HUES48 (cell line): ENCODE results near the gene SUFU.
A peak's percentile ranks its signal among the peaks of the same experiment; 100 is the strongest.

Experiments used
- H3K27ac ChIP-seq: one replicate; pipeline ENCODE4 v1.7.0; 2013; ENCODE audit warnings: low read depth, low read length, inconsistent platforms
- H3K27me3 ChIP-seq: 2 replicates; pipeline ENCODE4 v1.6.1; 2013; ENCODE audit warnings: mild to moderate bottlenecking, low read length; ENCODE audit not compliant: control insufficient read depth, insufficient read depth
- H3K36me3 ChIP-seq: 2 replicates; pipeline ENCODE4 v1.6.1; 2013; ENCODE audit warnings: low read length; ENCODE audit not compliant: control insufficient read depth, insufficient read depth
- H3K4me1 ChIP-seq: 2 replicates; pipeline ENCODE4 v1.6.1; 2013; ENCODE audit warnings: mild to moderate bottlenecking, low read length; ENCODE audit not compliant: control insufficient read depth, insufficient read depth
- H3K4me3 ChIP-seq: 2 replicates; pipeline ENCODE4 v1.5.1; 2013; ENCODE audit warnings: mild to moderate bottlenecking, low read depth, low read length
- H3K9ac ChIP-seq: 2 replicates; pipeline ENCODE4 v1.6.1; 2013; ENCODE audit warnings: mild to moderate bottlenecking, low read depth, low read length, moderate library complexity
- H3K9me3 ChIP-seq: 2 replicates; pipeline ENCODE4 v1.6.1; 2013; ENCODE audit warnings: low read length; ENCODE audit not compliant: control insufficient read depth, insufficient read depth

The SUFU gene

DNA sequence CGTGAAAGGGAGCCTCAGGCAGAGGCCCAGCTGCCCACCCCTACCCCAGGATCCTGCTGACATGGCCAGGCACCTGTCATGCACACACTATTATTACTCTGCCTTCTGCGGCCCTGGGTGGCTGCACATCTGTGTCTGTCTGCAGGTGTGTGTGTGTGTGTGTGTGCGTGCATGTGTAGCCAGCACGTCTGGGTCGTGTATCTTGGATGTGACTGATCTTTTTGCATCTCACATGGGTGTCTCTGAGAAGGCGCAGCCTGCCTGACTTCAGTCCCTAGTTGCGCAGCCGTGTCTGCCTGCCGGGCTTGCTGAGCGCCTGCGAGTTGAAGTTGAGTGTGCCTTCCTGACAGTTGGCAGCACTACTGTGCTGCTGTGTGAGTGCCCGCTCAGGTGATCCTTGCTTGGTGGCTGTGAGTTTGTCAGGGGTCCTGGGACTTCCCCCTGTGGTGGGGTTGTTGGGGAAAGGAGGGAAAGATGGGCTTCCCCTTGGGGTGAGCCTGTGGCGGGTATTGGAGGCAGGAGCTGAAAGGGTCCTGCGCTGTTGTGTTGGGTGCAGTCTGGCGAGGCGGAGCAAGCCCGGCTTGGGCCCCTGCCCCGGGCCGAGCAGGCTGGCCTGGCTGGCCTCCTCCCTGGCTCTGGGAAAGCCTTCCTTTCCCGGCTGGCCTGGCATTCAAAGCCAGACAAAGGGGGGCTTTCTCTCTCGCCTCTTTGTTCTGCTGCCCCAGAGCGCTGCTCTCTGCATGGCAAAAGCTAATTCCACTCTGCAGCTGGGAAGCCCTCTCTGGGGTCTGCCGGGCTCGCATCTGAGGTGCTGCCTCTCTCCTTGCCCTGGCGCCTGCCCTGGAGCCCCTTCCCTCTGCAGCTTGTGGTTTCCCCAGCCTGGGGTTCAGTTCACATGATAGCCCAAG lies 145.4 kb downstream of the SUFU start:
- Histone ChIP-seq H3K36me3 (peaks cover 9% of the 10 kb centered on the region; the same call in 1 of the 2 replicates), H3K27ac (peak overlapping the region; percentile 88), H3K4me1 (peaks cover 45% of the 10 kb centered on the region), H3K9me3 (no peaks in the 10 kb centered on the region), H3K9ac (no peak overlapping the region), H3K4me3 (0 out of 2 replicates have a peak overlapping the region, but pooled peaks have one; percentile 13), H3K27me3 (no peaks in the 10 kb centered on the region)

DNA sequence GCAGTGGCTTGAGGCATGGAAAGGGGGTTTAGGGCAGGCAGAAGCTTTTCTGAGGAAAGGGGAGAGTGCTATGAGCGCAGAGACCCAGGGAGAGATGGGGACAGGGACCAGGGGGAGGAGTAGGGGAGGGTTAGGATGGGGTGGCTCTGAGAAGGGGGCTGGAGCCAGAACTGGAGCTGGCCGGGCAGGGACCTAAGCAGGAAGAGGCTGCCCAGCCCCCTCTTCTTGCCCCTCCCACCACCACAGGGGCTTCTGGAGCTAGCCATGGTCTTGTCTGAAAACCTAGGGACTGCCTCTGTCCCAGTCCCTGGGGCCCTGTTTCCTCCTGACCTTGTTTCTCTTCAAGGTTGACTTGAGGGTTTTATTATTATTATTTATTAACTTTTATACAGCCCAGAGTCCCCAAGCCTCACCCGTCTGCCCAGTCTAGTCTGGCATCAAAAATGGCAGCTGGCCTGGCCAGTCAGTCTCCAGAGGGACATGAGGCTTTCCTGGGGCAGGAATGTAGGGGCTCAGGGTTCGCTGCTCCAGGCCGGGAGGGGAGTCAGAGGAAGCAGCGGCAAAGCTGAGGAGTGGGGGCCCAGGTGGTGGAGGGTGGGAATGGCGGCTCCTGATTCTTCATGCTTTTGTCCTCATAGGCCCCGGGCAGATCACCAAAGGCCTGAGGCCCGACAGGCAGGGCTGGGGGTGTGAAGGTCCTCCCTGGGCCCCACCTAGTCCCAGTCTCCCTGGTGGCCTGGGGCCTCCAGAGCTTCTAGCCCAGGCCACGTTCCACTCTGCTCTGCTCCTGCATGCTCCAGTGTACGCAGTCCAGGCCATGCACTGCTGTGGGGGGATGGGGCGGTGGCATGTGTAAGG lies 146.3 kb downstream of the SUFU start:
- no peaks in the 10 kb centered on the region for H3K27me3 ChIP-seq
- H3K4me1 ChIP-seq, result peaks cover 45% of the 10 kb centered on the region
- peaks cover 11% of the 10 kb centered on the region for H3K36me3 ChIP-seq
- H3K9ac ChIP-seq, result no peak overlapping the region
- H3K27ac ChIP-seq, result peak overlapping the region; percentile 88
- H3K4me3 ChIP-seq, result 0 out of 2 replicates have a peak overlapping the region, but pooled peaks have one; percentile 13
- no peaks in the 10 kb centered on the region for H3K9me3 ChIP-seq

DNA sequence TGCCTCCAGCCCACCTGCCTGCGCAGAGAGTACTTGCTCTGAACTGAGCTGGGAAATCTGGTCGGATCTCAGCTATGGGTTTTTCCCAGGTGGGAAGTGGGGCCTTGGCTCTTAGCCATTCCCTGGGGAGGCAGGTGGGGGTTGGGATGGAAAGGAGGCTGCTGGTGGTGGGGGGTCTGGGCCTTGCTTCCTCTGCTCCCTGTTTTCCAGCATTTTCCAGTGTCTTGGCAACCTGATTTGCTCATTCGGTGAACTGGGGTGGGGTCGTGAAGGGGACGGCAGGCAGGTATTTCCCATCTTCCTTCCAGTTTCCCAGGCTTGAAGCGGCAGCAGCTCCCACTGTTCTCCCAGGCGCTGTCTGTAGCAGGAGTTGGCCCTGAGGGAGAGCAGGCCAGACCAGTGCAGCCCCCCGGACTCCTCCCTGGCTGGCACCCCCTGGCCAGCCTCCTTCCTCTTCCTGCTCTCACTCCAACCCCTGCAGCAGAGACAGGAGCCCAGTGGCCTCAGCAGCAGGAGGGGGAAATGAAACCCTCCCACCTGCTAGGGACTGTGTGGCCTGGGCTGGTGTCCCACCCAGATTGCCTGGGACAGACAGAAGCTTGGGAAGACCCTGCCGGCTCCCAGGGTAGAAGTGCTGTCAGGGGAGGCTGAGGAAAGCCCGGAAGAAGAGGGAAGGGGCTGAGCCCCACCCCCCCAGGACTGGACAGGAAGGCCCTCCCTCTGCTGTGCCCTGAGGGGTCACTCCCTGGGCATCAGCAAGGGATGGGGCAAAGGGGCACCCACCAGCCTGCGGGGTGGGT lies 147.1 kb downstream of the SUFU start:
- Histone ChIP-seq H3K27ac (peak overlapping the region; percentile 52), H3K9ac (no peak overlapping the region), H3K36me3 (peaks cover 19% of the 10 kb centered on the region), H3K9me3 (no peaks in the 10 kb centered on the region), H3K27me3 (no peaks in the 10 kb centered on the region), H3K4me1 (peaks cover 45% of the 10 kb centered on the region), H3K4me3 (no peak overlapping the region)

DNA sequence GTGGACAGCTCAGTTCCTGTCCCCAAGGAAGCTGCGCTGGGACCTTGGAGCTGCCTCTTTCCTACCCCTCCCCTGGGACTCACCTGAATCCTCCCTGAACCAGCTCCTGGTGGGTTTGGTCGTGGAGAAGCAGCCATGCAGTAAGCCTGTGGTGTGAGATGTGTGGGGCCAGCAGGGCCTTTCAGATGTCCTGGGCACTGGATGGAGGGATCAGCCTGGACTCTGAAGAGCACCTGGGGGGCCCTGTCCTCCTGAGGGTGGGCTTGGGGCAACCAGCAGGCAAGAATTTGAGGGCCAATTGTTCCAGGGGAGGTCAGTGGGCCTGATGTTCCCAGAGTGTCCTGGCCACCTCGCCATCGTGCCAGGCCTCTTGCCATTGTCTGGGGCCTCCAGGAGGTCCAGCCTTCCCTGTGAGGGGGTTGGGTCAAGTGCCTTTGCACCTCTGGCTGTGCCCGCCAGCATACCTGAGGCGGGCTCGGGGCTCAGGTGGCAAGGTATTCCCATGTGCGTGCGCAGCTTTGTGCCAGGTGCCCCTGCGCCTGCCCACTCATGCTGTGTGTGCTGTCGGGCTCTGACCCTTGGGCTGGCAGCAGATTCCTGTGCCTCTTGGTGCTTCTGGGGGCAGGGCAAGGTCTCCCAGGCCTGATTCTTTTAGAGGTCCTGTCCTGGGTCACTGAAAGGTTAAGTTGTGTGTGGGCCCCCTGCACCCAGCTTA lies 147.8 kb downstream of the SUFU start:
- Histone ChIP-seq H3K27ac (no peak overlapping the region), H3K9ac (no peak overlapping the region), H3K4me3 (no peak overlapping the region), H3K27me3 (no peaks in the 10 kb centered on the region), H3K4me1 (peaks cover 40% of the 10 kb centered on the region), H3K9me3 (no peaks in the 10 kb centered on the region), H3K36me3 (peaks cover 27% of the 10 kb centered on the region)

DNA sequence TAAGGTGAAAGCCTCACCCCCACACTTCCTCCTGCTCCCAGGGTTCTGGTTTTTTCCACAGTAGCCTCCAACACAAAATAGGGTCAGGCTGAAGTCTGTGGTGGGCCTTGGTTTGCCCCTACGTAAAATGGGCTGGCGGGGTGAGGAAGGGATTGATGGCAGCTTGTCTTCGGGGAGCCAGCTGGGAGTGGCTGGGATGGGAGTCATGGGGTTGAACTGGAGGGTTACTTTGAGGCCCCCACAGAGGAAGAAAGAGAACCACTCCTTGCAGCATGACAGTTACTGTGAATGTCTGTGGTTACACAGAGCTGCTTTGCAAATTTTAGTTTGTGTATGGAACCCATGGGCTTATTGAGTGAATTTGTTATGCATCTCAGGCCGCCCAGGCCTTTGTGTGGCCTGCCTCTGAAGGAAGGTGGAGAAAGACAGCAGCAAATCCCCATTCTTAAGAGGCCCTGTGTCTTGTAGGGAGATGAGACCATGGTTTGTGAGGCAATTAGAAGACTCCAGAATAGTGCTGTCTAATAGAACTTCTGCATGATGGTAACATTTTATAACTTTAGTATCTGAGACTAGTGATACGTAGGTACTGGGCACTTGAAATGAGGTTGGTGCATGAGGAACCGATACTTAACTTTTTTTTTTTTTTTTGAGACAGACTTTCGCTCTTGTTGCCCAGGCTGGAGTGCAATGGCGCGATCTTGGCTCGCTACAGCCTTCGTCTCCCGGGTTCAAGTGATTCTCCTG lies 148.6 kb downstream of the SUFU start:
- H3K27ac ChIP-seq, result no peak overlapping the region
- H3K9ac ChIP-seq, result no peak overlapping the region
- H3K9me3 ChIP-seq, result no peaks in the 10 kb centered on the region
- H3K4me1 ChIP-seq, result peaks cover 36% of the 10 kb centered on the region
- no peak overlapping the region for H3K4me3 ChIP-seq
- no peaks in the 10 kb centered on the region for H3K27me3 ChIP-seq
- peaks cover 34% of the 10 kb centered on the region for H3K36me3 ChIP-seq

DNA sequence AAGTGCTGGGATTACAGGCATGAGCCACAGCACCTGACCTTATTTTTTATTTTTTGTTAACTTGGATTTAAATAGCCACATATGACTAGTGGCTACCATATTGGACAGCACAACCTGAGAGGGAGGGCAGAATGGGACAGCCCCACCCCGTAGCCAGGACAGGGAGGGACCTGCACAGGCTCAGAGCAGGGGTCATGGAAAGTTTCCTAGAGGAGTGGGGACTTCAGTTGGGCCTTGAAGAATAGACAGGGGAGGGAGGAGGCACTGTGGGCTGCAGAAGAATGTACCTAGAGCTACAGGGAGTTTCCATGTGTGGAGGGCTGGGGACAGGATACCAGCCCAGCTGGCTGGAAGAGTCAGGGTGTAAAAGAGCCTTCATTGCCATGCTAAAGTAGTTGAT lies 149.3 kb downstream of the SUFU start:
- Histone ChIP-seq H3K27me3 (no peaks in the 10 kb centered on the region), H3K36me3 (peaks cover 38% of the 10 kb centered on the region), H3K4me1 (peaks cover 36% of the 10 kb centered on the region), H3K9ac (no peak overlapping the region), H3K4me3 (no peak overlapping the region), H3K27ac (no peak overlapping the region), H3K9me3 (no peaks in the 10 kb centered on the region)

DNA sequence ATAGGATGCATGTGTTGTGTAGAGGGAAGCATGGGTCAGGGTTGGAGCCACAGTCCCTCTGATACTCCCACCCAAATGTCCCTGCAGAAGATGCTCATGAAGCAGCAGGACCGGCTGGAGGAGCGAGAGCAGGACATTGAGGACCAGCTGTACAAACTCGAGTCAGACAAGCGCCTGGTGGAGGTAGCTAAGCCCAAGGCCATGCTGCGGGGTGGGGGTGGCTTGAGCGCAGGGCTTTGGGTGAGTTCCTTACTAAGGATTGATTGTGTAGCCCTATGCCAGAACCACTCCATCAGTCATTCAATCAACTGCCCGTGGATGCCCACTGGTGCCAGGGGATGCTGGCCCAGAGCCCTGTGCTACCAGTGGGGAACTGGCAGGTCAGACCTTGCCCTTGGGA lies 150.8 kb downstream of the SUFU start:
- peaks cover 43% of the 10 kb centered on the region for H3K36me3 ChIP-seq

DNA sequence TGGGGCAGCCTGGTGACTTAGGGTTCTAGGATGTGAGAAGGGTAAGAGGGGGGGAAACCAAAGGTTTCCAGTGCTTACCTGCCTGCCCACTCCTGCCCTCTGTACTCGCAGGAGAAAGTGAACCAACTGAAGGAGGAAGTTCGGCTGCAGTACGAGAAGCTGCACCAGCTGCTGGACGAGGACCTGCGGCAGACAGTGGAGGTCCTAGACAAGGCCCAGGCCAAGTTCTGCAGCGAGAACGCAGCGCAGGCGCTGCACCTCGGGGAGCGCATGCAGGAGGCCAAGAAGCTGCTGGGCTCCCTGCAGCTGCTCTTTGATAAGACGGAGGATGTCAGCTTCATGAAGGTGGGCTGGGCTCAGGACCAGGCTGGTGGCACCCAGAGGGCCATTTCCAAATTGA lies 151.2 kb downstream of the SUFU start:
- H3K4me3 ChIP-seq, result no peak overlapping the region
- H3K9ac ChIP-seq, result no peak overlapping the region
- no peaks in the 10 kb centered on the region for H3K27me3 ChIP-seq
- peaks cover 43% of the 10 kb centered on the region for H3K36me3 ChIP-seq
- no peaks in the 10 kb centered on the region for H3K9me3 ChIP-seq
- H3K27ac ChIP-seq, result no peak overlapping the region
- peaks cover 21% of the 10 kb centered on the region for H3K4me1 ChIP-seq

More for the DNA sequence above, 150.8 kb downstream of the SUFU start:
- Histone ChIP-seq H3K9me3 (no peaks in the 10 kb centered on the region), H3K4me1 (peaks cover 25% of the 10 kb centered on the region), H3K4me3 (no peak overlapping the region), H3K9ac (no peak overlapping the region), H3K27me3 (no peaks in the 10 kb centered on the region), H3K27ac (no peak overlapping the region)

DNA sequence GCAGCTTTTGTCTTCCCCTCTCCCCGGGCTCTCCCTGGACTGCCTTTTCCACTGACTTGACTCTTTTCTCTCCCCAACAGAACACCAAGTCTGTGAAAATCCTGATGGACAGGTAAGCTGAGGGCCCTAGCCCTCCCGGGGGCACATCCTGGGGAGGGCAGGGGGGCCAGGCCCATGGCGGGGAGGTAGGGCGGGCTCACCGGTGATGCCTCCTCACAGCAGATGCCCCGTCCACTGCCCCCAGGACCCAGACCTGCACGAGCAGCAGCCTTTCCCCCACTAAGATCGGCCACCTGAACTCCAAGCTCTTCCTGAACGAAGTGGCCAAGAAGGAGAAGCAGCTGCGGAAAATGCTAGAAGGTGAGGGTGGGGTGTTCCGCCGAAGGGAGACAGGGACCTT lies 152.3 kb downstream of the SUFU start:
- Histone ChIP-seq H3K4me3 (no peak overlapping the region), H3K27ac (no peak overlapping the region), H3K36me3 (peaks cover 43% of the 10 kb centered on the region), H3K9ac (no peak overlapping the region), H3K9me3 (no peaks in the 10 kb centered on the region), H3K4me1 (peaks cover 11% of the 10 kb centered on the region), H3K27me3 (no peaks in the 10 kb centered on the region)
